VCaP (cell line): ENCODE results near the gene HIVEP2.

ENCODE experiments used
- H3K27ac ChIP-seq: fragments of 450-650 bp; 2 replicates; pipeline ENCODE4 v1.5.1; 2017
- CTCF ChIP-seq: fragments of 450-650 bp; conservative IDR thresholded peaks from 2 replicates; pipeline ENCODE4 v1.5.1; 2017; ENCODE audit warnings: mild to moderate bottlenecking, moderate library complexity

Gene HIVEP2

GRCh38 chr6:142790257-142790656, 154.7 kb downstream of the HIVEP2 start:
- TF ChIP-seq CTCF = no peak
- H3K27ac ChIP-seq = no peak overlapping the region

GRCh38 chr6:142787422-142787821, 157.6 kb downstream of the HIVEP2 start:
- H3K27ac ChIP-seq = no peak overlapping the region
- no peak for TF ChIP-seq CTCF

- no peak overlapping the region for H3K27ac ChIP-seq
- no peak for TF ChIP-seq CTCF
These were observed 158.5 kb downstream of the HIVEP2 start for GRCh38 chr6:142786476-142786875.

- TF ChIP-seq CTCF = no peak
- H3K27ac ChIP-seq = no peak overlapping the region
These were observed 160.6 kb downstream of the HIVEP2 start for GRCh38 chr6:142784344-142784743.

GRCh38 chr6:142783499-142783898, 161.5 kb downstream of the HIVEP2 start:
- no peak overlapping the region for H3K27ac ChIP-seq
- TF ChIP-seq CTCF = no peak

- H3K27ac ChIP-seq = no peak overlapping the region
- TF ChIP-seq CTCF = no peak
These were observed 163.8 kb downstream of the HIVEP2 start for GRCh38 chr6:142781129-142781528.

- no peak overlapping the region for H3K27ac ChIP-seq
- TF ChIP-seq CTCF = no peak
These were observed 170.9 kb downstream of the HIVEP2 start for GRCh38 chr6:142773859-142774648.
